Midbrain (tissue), 1 donor: ENCODE measurements around the gene AGBL1.
"Not testable (repeated sequence)": the region's sequence is repeated elsewhere in the genome, so short reads cannot be mapped to it uniquely, and the experiment has no call there.

Source experiments
- DNase-seq: peaks from one replicate; lab custom pipeline; 2025; lab: John Stamatoyannopoulos, UW

AGBL1 gene

GRCh38 chr15:86082619-86083380 lies 3.1 kb downstream of the AGBL1 start:
- peak; percentile 46 for DNase-seq

GRCh38 chr15:86087808-86088207 lies 8.1 kb downstream of the AGBL1 start:
- no peak for DNase-seq

- DNase-seq: no peak
These were observed 9.8 kb downstream of the AGBL1 start for GRCh38 chr15:86089422-86089821.

- no peak for DNase-seq
These were observed 22.1 kb downstream of the AGBL1 start for GRCh38 chr15:86101818-86102217.

GRCh38 chr15:86103825-86104224 lies 24.2 kb downstream of the AGBL1 start:
- DNase-seq: no peak

GRCh38 chr15:86106306-86106705 lies 26.6 kb downstream of the AGBL1 start:
- DNase-seq: no peak

GRCh38 chr15:86115145-86115801 lies 35.6 kb downstream of the AGBL1 start:
- peak; percentile 0 for DNase-seq

GRCh38 chr15:86121568-86122225 lies 42.0 kb downstream of the AGBL1 start:
- DNase-seq: no peak

- DNase-seq: not testable (repeated sequence)
These were observed 43.2 kb downstream of the AGBL1 start for GRCh38 chr15:86122691-86123391.

- no peak for DNase-seq
These were observed 46.1 kb downstream of the AGBL1 start for GRCh38 chr15:86125775-86126174.

GRCh38 chr15:86127547-86127946 lies 47.9 kb downstream of the AGBL1 start:
- no peak for DNase-seq

GRCh38 chr15:86135041-86135440 lies 55.4 kb downstream of the AGBL1 start:
- DNase-seq: no peak

- no peak for DNase-seq
These were observed 57.2 kb downstream of the AGBL1 start for GRCh38 chr15:86136861-86137260.

GRCh38 chr15:86138798-86139197 lies 59.1 kb downstream of the AGBL1 start:
- no peak for DNase-seq

- no peak for DNase-seq
These were observed 60.2 kb downstream of the AGBL1 start for GRCh38 chr15:86139828-86140227.

- DNase-seq: no peak
These were observed 75.0 kb downstream of the AGBL1 start for GRCh38 chr15:86154705-86155104.

- DNase-seq: no peak
These were observed 75.9 kb downstream of the AGBL1 start for GRCh38 chr15:86155551-86155950.

GRCh38 chr15:86157606-86158293 lies 78.1 kb downstream of the AGBL1 start:
- DNase-seq: no peak

GRCh38 chr15:86159468-86159867 lies 79.8 kb downstream of the AGBL1 start:
- no peak for DNase-seq

- DNase-seq: no peak
These were observed 81.6 kb downstream of the AGBL1 start for GRCh38 chr15:86161250-86161649.

- no peak for DNase-seq
These were observed 82.5 kb downstream of the AGBL1 start for GRCh38 chr15:86162172-86162591.

GRCh38 chr15:86162641-86163040 lies 83.0 kb downstream of the AGBL1 start:
- DNase-seq: no peak
